Glomerular visceral epithelial cell (primary cell): Measurements from ENCODE around the gene ING4.
A peak's percentile ranks its signal among the peaks of the same experiment; 100 is the strongest.

ENCODE experiments used
- DNase-seq: peaks from one replicate; pipeline ENCODE4 v3.0.0-alpha.2; 2016; ENCODE audit errors: extremely low spot score

The ING4 gene

GRCh38 chr12:6635856-6636531 lies 26.9 kb downstream of the ING4 start, which contains the start of gene LPAR5:
Gene LPAR5 (minus strand): TSS chr12:6635959. CDS start chr12:6621248, 14,711 bp downstream.
- peak; percentile 62 for DNase-seq

DNA sequence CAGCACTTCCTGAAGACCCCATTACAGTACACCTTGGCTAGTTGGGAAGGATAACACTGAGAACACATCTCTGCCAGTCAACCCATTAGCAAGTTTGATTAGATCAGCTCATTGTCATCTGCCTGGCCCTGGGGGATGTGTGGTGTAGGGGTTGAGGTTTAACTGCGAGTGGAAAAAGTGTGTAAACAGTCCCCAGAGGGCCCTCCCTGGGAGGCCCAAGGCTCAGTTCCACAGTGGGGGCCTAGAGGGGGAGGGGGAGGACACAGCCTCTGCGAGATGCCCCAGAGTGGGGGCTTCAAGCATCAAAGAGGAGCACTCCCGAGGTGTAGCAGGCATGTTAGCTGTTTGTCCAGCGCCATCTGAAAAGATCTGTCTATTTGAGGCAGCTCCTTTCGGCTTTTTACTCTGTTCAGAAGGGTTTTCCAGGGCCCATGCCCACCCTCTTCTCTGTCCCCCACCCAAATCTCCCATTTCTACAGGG lies 27.5 kb downstream of the ING4 start:
- no peak for DNase-seq

- DNase-seq = peak; percentile 44
Measured at GRCh38 chr12:6632026-6632983, 30.6 kb downstream of the ING4 start.

GRCh38 chr12:6631549-6631961 lies 31.4 kb downstream of the ING4 start:
- DNase-seq = no peak

DNA sequence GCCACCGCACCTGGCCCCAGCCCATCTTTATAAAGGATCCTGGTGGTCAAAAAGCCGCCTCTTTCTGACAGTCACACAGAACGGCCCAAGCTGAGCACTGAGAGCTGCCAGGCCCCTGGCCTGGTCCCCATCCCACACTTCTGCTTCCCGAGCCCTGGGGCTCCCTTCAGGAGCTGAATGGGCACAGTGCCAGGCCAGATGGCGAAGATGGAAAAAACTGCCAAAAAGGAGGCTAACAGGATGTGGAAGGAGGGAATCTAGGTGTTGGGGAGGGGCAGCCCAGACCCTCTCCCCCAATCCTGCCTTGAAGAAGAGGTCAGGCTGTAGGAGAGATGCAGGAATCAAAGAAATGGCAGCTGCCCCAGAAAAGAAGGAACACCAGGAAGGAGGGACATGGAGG lies 32.2 kb downstream of the ING4 start:
- DNase-seq = no peak

DNA sequence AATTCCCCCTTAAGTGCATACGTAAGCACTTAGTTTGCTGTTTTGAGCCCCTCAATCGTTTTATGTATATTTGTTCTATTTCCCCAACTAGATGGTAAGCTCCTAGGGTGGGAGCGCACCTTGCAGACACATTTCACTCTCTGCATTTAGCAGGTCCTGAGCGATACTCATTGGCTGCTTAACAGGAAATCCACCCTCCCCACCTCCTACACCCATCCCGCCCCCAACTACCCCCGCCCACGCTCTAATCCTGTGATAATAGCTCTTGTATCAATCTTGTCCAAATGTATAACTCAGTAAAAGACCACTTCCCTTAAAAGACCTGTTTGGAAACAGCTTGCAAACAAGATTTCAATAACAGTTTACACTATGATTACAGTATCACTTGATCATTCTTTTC lies 35.3 kb downstream of the ING4 start:
- no peak for DNase-seq

DNA sequence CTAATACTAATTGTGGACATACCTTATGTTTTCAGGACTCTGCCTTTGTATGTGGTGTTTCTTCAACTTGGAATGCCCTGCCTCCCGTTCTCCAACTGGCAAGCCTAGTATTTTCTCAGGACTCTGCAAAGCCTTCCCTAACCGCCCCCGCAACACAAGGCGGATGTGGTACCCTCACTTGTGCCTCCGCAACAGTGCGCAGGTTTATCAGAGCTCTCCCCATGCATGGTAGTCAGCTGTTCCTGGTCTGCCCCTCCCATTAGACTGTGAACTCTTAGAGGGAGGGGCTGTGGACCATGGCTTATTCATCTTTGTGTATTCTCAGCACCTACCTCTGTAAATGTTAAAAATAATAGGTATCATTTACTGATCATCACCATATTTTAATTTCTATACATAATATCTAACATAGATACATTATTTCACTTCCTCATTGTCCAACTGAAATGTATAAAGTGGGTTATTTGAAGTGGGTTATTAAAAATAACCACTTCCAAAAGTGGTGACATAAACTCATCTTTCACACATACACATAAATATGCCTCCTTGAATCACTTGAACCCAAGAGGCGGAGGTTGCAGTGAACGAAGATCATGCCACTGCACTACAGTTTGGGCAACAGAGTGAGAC lies 36.1 kb downstream of the ING4 start:
- DNase-seq = no peak

GRCh38 chr12:6620885-6621274 lies 42.0 kb downstream of the ING4 start:
- DNase-seq = no peak

DNA sequence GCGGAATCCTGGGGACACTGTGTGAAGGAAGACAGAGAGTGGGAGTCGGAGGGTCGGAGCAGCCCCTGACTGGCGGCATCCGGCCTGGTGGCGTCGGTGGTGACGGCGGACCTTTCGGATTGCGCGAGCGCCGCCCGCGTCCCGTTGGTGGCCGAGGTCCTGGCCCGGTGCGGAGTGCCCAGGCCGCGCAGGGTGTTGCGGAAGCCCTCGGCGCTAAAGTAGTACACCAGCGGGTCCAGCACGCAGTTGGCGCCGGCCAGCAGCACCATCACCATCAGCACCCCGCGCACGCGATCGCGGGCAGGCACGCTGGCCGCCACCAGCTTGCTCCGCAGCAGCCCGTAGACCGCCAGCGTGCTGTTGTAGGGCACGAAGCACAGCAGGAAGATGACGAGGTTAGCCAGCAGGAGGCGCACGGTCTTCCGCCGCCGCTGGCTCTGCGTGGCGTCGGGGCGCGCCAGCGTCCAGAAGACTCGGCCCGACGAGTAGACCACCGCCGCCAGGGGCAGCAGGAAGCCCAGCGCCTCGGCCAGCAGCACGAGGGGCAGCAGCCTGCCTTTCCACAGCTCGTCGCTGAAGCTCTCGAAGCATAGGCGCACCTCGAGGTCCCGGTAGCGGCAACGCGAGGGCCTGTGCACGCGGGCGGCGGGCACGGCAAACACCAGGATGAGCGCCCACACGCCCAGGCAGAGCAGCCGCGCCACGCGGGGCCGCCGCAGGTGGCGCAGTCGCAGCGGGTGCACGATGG lies 42.6 kb downstream of the ING4 start:
- DNase-seq = no peak

- DNase-seq = no peak
Measured at GRCh38 chr12:6618483-6619225, 44.3 kb downstream of the ING4 start.

- DNase-seq = no peak
Measured at GRCh38 chr12:6615802-6616201, 47.1 kb downstream of the ING4 start.

DNA sequence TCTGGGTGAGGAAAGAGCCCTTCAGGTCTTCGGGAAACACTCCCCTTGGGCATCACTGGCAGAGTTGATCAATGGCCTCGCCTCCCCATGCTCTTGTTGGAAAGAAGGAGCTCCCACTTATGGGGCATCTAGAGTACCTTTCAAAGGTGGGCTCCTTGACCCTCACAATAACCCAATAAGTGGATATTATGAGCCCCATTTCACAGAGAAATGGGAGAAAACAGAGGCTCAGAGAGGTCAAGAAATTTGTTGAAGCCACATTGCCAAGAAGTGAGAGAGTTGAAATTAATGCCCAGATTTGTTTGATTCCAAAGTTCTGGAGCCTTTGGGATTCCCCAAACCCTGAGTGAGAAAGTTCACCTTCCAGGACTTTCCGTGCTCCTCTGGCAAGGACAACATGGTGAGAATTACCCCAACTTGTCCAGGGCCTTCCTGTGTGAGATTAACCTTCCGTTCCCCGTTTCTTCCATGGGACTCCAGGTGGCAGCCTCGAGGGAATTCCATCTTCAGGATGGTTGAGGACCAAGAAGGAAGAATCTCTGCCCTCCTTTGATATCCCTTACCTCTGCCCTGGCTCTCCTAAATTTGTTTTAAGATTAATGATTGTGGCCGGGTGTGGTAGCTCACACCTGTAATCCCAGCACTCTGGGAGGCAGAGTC lies 48.3 kb downstream of the ING4 start:
- no peak for DNase-seq

DNA sequence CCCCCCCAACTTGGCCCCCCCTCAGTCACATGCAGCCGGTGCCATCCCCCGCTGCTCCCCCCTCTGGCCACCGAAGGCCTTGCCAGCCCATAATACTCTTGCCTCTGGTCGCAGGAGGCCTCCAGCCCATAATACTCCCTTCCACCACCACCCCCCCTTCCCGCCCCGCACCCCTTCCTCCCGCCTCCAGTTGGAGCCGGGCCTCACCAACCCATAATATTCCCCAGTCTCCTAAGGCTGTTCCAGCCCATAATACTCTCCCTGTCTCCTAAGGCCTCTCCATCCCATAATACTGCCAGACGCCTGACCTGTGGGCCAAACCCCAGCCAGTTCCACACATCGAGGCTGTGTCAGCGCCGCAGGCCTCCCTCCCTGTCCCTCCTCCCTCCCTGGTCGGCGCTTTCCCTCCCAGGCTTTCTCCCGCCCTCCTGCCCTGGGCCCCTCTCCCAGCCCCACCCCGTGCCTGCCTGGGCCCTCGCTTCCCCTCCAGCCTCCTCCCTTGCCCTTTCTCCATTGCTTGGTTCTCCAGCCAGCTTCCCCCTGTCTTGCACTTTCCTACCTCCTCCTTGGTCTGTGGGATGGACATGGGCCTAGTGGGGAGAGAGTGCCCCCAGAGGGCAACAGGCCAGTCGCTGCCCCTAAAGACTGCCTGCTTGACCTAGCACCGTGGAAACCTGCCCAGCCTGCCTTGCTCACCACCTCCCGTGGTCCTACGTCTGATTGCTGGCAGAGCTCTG lies 49.0 kb downstream of the ING4 start:
- DNase-seq = peak; percentile 93

DNA sequence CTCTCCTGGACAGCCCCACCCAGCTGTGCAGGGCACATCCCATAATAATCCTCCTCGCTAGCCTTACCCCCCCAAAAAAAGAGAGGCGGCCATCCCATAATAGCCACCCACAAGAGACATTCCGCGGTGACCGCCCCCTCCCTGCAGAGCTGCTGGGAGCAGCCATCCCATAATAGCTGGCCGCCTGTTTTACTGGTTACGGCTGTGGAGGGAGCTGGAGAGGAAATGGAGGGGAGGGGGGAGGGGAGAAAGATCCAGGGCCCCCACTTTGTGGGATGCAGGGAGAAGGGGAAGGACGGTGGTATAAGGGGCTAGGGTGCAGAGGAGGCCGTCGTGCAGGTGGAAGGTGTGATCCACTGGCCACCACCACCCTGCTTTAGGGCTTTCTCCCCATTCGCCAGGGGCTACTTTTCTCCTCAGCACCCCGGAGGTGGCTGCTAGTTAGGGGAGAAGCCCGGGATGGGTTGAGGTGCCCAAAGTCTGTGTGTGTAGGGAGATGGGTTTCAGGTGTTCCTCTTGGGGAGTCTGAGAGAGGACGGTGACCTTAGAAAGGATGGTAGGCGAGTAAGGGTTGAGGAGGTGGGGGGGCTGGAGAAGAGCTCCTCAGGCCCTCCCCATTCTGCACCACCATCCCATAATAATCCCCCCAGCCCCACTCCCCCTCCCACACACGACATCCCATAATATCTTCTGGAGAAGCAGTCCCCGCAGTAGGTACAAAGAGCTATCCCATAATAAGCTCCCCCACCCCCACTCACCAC lies 49.7 kb downstream of the ING4 start:
- DNase-seq = peak; percentile 84

DNA sequence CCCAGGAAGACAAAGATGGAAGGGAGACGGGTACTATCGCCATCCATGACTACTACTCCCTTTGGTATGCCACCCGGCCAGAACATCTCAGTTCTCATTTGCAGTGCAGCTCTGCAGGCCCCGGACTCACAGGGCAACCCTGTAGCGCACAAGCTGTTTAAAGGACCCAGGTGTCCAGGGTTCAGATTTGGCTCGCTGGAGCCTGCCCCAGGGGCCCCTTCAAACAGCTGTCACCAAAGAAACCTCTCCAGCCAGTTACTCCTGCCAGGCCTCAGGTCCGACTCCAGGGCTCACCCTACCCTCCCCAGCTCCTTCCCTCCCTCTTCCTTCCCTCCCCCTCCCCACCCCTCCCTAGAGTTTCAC lies 50.3 kb downstream of the ING4 start:
- no peak for DNase-seq

DNA sequence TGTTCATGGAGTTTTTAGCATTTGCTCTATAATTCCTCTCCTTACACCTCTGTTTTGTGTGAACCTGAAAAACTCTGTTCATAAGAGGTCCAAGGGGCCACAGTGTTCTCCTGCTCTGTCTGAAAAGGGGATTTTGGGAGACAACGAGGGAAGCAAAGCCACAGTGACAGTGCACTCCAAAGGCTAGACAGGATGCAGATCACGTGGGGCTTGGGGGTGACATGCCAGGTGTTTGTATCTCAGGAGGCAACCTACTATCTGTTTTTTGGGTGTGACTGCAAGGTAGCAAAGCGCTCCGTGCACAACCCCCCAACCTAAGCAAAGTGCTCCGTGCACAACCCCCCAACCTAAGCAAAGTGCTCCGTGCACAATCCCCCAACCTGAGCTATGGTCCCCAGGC lies 50.7 kb downstream of the ING4 start:
- DNase-seq = no peak

- DNase-seq = no peak
Measured at GRCh38 chr12:6608592-6609281, 54.2 kb downstream of the ING4 start.
